GM19324 (cell line): ENCODE data around the gene POLDIP3.
"Not testable (repeated sequence)": the region's sequence is repeated elsewhere in the genome, so short reads cannot be mapped to it uniquely, and the experiment has no call there.

Experiments
- ATAC-seq: cut with Tn5 transposase; IDR thresholded peaks from one replicate; pipeline ENCODE4 v1.9.1; 2021; ENCODE audit warnings: mild to moderate bottlenecking, moderate library complexity; ENCODE audit not compliant: unreplicated experiment, low FRiP score

POLDIP3 gene

GRCh38 chr22:42562684-42563083 is 52.0 kb downstream of the POLDIP3 start:
- no peak for ATAC-seq

GRCh38 chr22:42562279-42562678 is 52.4 kb downstream of the POLDIP3 start:
- ATAC-seq, result no peak

GRCh38 chr22:42561856-42562255 is 52.8 kb downstream of the POLDIP3 start:
- ATAC-seq, result no peak

- ATAC-seq, result no peak
These were observed 53.9 kb downstream of the POLDIP3 start for GRCh38 chr22:42560781-42561180.

- ATAC-seq, result no peak
These were observed 54.3 kb downstream of the POLDIP3 start for GRCh38 chr22:42560381-42560780.

- ATAC-seq, result peak; percentile 46
These were observed 61.0 kb downstream of the POLDIP3 start, which contains the start of gene SERHL2 for GRCh38 chr22:42553475-42554361. Gene SERHL2, plus strand, starts transcription at chr22:42553956. Its CDS starts 65 bp downstream, at chr22:42554021.

- ATAC-seq, result not testable (repeated sequence)
These were observed 62.4 kb downstream of the POLDIP3 start for GRCh38 chr22:42552294-42552647.

- no peak for ATAC-seq
These were observed 65.2 kb downstream of the POLDIP3 start for GRCh38 chr22:42549331-42550060.

GRCh38 chr22:42548597-42549330 is 65.9 kb downstream of the POLDIP3 start:
- no peak for ATAC-seq

GRCh38 chr22:42548126-42548525 is 66.6 kb downstream of the POLDIP3 start:
- not testable (repeated sequence) for ATAC-seq

GRCh38 chr22:42547562-42547961 is 67.1 kb downstream of the POLDIP3 start:
- no peak for ATAC-seq

- ATAC-seq, result no peak
These were observed 70.0 kb downstream of the POLDIP3 start for GRCh38 chr22:42544686-42545085.

- ATAC-seq, result peak; percentile 37
These were observed 75.4 kb downstream of the POLDIP3 start for GRCh38 chr22:42539236-42539771.

GRCh38 chr22:42537199-42537831 is 77.4 kb downstream of the POLDIP3 start:
- ATAC-seq, result peak; percentile 56

GRCh38 chr22:42536634-42537033 is 78.0 kb downstream of the POLDIP3 start:
- not testable (repeated sequence) for ATAC-seq

GRCh38 chr22:42536166-42536565 is 78.5 kb downstream of the POLDIP3 start:
- ATAC-seq, result no peak

- ATAC-seq, result not testable (repeated sequence)
These were observed 79.5 kb downstream of the POLDIP3 start for GRCh38 chr22:42535082-42535731.
